Mesenteric fat pad (tissue), 1 donor: ENCODE results near the gene KIF16B. TPM values are rescaled to one million over a fixed set of nuclear protein-coding genes. Genes with fewer than 3 reads are reported as not detected.
"Not testable (repeated sequence)": the region's sequence is repeated elsewhere in the genome, so short reads cannot be mapped to it uniquely, and the experiment has no call there.

ENCODE experiments used
- DNase-seq: peaks from one replicate; pipeline ENCODE4 v3.0.0-alpha.2; 2020; ENCODE audit warnings: low spot score
- total RNA-seq: library from RNA; stranded (reverse); fragmentation: NEBNext Ultra II Directional; extraction: Animal tissue kit (Norgen Biotek cat#: 25700); gene quantifications from one replicate; pipeline ENCODE4 v1.2.1, GENCODE V29; 2021
- donor health status: DM: yes; HTN: yes; CAD: no.

The KIF16B gene
- total RNA-seq, 1 donor from 2014 or later = 19.7 TPM

GRCh38 chr20:16439540-16439939 is 133.7 kb downstream of the KIF16B start:
- not testable (repeated sequence) for DNase-seq

- DNase-seq = no peak
Observed at GRCh38 chr20:16438100-16438499, 135.1 kb downstream of the KIF16B start.

GRCh38 chr20:16437387-16437996 is 135.8 kb downstream of the KIF16B start:
- no peak for DNase-seq

- no peak for DNase-seq
Observed at GRCh38 chr20:16434062-16434664, 139.1 kb downstream of the KIF16B start.

GRCh38 chr20:16433293-16433580 is 140.0 kb downstream of the KIF16B start:
- no peak for DNase-seq

GRCh38 chr20:16432466-16433292 is 140.6 kb downstream of the KIF16B start:
- no peak for DNase-seq

- DNase-seq = no peak
Observed at GRCh38 chr20:16428112-16428511, 145.1 kb downstream of the KIF16B start.

GRCh38 chr20:16427571-16427970 is 145.7 kb downstream of the KIF16B start:
- no peak for DNase-seq

GRCh38 chr20:16424780-16425179 is 148.5 kb downstream of the KIF16B start:
- DNase-seq = no peak

GRCh38 chr20:16423311-16424212 is 149.7 kb downstream of the KIF16B start:
- no peak for DNase-seq

GRCh38 chr20:16419138-16419715 is 154.0 kb downstream of the KIF16B start:
- DNase-seq = no peak

- DNase-seq = no peak
Observed at GRCh38 chr20:16418616-16419015, 154.6 kb downstream of the KIF16B start.

GRCh38 chr20:16417001-16417400 is 156.2 kb downstream of the KIF16B start:
- DNase-seq = no peak

GRCh38 chr20:16415071-16416053 is 157.9 kb downstream of the KIF16B start:
- DNase-seq = no peak

- no peak for DNase-seq
Observed at GRCh38 chr20:16412906-16413305, 160.3 kb downstream of the KIF16B start.

GRCh38 chr20:16411361-16411760 is 161.9 kb downstream of the KIF16B start:
- no peak for DNase-seq

GRCh38 chr20:16410626-16411025 is 162.6 kb downstream of the KIF16B start:
- no peak for DNase-seq

- DNase-seq = no peak
Observed at GRCh38 chr20:16408981-16409380, 164.3 kb downstream of the KIF16B start.

GRCh38 chr20:16407251-16408067 is 165.8 kb downstream of the KIF16B start:
- no peak for DNase-seq
